ENCODE results near the gene FRMPD1. TPM values are rescaled to one million over a fixed set of nuclear protein-coding genes. Genes with fewer than 3 reads are reported as not detected.
A peak's percentile ranks its signal among the peaks of the same experiment; 100 is the strongest.

FRMPD1 gene
- polyA plus RNA-seq, 2 of the 4 experiments (the other 2 are of a cell fraction), result 0.01 TPM; not detected in 1

DNA sequence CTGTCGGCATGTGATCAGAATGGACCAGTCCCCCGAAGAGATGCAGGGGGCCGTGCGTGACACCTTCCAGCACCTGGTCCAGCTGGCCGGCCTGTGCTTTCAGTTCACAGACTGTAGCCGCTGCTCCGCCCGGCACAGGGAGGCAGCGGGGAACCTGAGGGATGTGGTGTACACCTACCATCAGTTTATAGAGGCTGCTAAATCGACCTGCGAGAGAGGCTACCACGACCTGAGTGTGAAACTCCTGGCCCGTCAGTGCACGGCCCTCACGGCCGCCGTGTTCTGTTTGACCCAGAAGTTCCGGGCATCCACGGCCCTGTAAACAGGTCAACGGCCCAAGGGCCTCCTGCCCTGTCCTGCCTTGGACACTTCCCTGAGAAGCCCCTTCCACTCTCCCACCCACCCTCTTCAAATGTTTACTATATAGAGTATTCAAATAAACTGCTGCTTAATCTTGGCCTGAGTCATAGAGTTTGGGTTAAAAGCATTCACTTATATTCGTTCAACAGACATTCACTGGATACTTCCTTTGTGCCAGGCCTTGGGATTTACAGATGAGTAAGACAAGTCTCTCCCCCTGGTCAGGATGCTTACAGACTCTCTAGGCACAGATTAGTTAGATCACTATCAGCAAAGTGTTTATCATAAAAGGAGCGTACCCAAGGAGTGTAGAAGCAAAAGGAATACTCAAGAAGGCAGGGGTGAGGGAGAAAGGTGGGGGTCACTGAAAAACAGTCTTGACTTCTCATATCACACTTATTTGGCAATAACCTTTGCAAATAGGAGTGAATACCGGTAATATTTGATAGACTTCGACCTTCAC lies 95.9 kb downstream of the FRMPD1 start:
- no peak overlapping the region for H3K4me2 ChIP-seq
- no peak overlapping the region for H3K4me3 ChIP-seq
- H3K4me1 ChIP-seq, result no peaks in the 10 kb centered on the region
- no peaks in the 10 kb centered on the region for H3K9me3 ChIP-seq
- no peak for DNase-seq (ENCODE audit: low read depth in 1 of 2, low spot score in 1 of 2)
- TF ChIP-seq RFX5 (IDR thresholded peaks at IDR 0.05) (no peak), PHF8 (IDR thresholded peaks at IDR 0.05; ENCODE audit: borderline replicate concordance, low read depth) (no peak), E2F6 (IDR thresholded peaks at IDR 0.05; ENCODE audit: borderline replicate concordance, low read depth) (no peak), PBX3 (IDR thresholded peaks at IDR 0.05) (no peak), NPAS2 (CRISPR knock-in tag; IDR thresholded peaks at IDR 0.05; ENCODE audit: borderline replicate concordance) (no peak), RNF2 (IDR thresholded peaks at IDR 0.05; ENCODE audit: borderline replicate concordance, low read depth) (no peak), MYC (IDR thresholded peaks at IDR 0.05; ENCODE audit: borderline replicate concordance, low read length) (no peak), SMC3 (IDR thresholded peaks at IDR 0.05) (no peak), EP300 (IDR thresholded peaks at IDR 0.05) (no peak), RAD21 (conservative IDR thresholded peaks at IDR 0.05 in 1 of 2, IDR thresholded peaks at IDR 0.05 in 1 of 2) (no peak), ZC3H11A (IDR thresholded peaks at IDR 0.05) (no peak), KDM5A (IDR thresholded peaks at IDR 0.05) (no peak), HOXB13 (CRISPR knock-in tag; IDR thresholded peaks at IDR 0.05; ENCODE audit: low read depth) (no peak), ELK1 (IDR thresholded peaks at IDR 0.05; ENCODE audit: low read depth, low read length) (no peak)
- TF ChIP-seq, protein P1, sequence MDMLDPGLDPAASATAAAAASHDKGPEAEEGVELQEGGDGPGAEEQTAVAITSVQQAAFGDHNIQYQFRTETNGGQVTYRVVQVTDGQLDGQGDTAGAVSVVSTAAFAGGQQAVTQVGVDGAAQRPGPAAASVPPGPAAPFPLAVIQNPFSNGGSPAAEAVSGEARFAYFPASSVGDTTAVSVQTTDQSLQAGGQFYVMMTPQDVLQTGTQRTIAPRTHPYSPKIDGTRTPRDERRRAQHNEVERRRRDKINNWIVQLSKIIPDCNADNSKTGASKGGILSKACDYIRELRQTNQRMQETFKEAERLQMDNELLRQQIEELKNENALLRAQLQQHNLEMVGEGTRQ (IDR thresholded peaks at IDR 0.05), result no peak
- TF ChIP-seq, protein P2, sequence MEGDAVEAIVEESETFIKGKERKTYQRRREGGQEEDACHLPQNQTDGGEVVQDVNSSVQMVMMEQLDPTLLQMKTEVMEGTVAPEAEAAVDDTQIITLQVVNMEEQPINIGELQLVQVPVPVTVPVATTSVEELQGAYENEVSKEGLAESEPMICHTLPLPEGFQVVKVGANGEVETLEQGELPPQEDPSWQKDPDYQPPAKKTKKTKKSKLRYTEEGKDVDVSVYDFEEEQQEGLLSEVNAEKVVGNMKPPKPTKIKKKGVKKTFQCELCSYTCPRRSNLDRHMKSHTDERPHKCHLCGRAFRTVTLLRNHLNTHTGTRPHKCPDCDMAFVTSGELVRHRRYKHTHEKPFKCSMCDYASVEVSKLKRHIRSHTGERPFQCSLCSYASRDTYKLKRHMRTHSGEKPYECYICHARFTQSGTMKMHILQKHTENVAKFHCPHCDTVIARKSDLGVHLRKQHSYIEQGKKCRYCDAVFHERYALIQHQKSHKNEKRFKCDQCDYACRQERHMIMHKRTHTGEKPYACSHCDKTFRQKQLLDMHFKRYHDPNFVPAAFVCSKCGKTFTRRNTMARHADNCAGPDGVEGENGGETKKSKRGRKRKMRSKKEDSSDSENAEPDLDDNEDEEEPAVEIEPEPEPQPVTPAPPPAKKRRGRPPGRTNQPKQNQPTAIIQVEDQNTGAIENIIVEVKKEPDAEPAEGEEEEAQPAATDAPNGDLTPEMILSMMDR (IDR thresholded peaks at IDR 0.05), result no peak
- TF ChIP-seq, protein P3, sequence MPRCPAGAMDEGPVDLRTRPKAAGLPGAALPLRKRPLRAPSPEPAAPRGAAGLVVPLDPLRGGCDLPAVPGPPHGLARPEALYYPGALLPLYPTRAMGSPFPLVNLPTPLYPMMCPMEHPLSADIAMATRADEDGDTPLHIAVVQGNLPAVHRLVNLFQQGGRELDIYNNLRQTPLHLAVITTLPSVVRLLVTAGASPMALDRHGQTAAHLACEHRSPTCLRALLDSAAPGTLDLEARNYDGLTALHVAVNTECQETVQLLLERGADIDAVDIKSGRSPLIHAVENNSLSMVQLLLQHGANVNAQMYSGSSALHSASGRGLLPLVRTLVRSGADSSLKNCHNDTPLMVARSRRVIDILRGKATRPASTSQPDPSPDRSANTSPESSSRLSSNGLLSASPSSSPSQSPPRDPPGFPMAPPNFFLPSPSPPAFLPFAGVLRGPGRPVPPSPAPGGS (IDR thresholded peaks at IDR 0.05), result no peak
- TF ChIP-seq, protein P4, sequence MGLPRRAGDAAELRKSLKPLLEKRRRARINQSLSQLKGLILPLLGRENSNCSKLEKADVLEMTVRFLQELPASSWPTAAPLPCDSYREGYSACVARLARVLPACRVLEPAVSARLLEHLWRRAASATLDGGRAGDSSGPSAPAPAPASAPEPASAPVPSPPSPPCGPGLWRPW (IDR thresholded peaks at IDR 0.05), result no peak
- peak; percentile 6 to 48; a peak in 4 of 6 replicates for ATAC-seq
- WGBS (ENCODE audit: missing lambda C conversion rate), result 68% methylated on average over 16 of the region's 24 CpGs
- FAIRE-seq, result no peak
- ChIA-PET CTCF (interaction anchor here (0.9 to 1.7 kb wide), 11 partner anchors 8 to 653 kb away, joined by 3 to 11 read pairs (median 3); no protein-coding TSS in a partner anchor), POLR2A (no interaction called here)
- no peak overlapping the region for H3K27ac ChIP-seq
